ENCODE results near the gene PCLO.

Gene PCLO

GRCh38 chr7:82841828-82842227, 320.9 kb downstream of the PCLO start:
- no peak for TF ChIP-seq CTCF (IDR thresholded peaks at IDR 0.05)
- Mint-ChIP-seq H3K4me3 (no peak overlapping the region), H3K9me3 (peaks cover 4% of the 10 kb centered on the region), H3K27me3 (ENCODE audit: low read depth, poor library complexity) (no peaks in the 10 kb centered on the region), H3K4me1 (peaks cover 6% of the 10 kb centered on the region), H3K36me3 (ENCODE audit: low read depth) (no peaks in the 10 kb centered on the region), H3K27ac (no peak overlapping the region)
- DNase-seq: no peak

- H3K4me1 Mint-ChIP-seq: peaks cover 6% of the 10 kb centered on the region
- DNase-seq: no peak
- no peak for TF ChIP-seq CTCF (IDR thresholded peaks at IDR 0.05)
- no peak overlapping the region for H3K27ac Mint-ChIP-seq
- H3K9me3 Mint-ChIP-seq: peaks cover 4% of the 10 kb centered on the region
- no peak overlapping the region for H3K4me3 Mint-ChIP-seq
- no peaks in the 10 kb centered on the region for H3K36me3 Mint-ChIP-seq (ENCODE audit: low read depth)
- no peaks in the 10 kb centered on the region for H3K27me3 Mint-ChIP-seq (ENCODE audit: low read depth, poor library complexity)
Observed at GRCh38 chr7:82840061-82840460, 322.6 kb downstream of the PCLO start.

GRCh38 chr7:82839555-82839954, 323.1 kb downstream of the PCLO start:
- no peak for DNase-seq
- Mint-ChIP-seq H3K27ac (no peak overlapping the region), H3K9me3 (peaks cover 4% of the 10 kb centered on the region), H3K4me3 (no peak overlapping the region), H3K4me1 (peaks cover 6% of the 10 kb centered on the region), H3K27me3 (ENCODE audit: low read depth, poor library complexity) (no peaks in the 10 kb centered on the region), H3K36me3 (ENCODE audit: low read depth) (no peaks in the 10 kb centered on the region)
- no peak for TF ChIP-seq CTCF (IDR thresholded peaks at IDR 0.05)

- H3K27me3 Mint-ChIP-seq (ENCODE audit: low read depth, poor library complexity): no peaks in the 10 kb centered on the region
- peaks cover 6% of the 10 kb centered on the region for H3K4me1 Mint-ChIP-seq
- no peak for TF ChIP-seq CTCF (IDR thresholded peaks at IDR 0.05)
- H3K36me3 Mint-ChIP-seq (ENCODE audit: low read depth): no peaks in the 10 kb centered on the region
- DNase-seq: no peak
- no peak overlapping the region for H3K4me3 Mint-ChIP-seq
- H3K9me3 Mint-ChIP-seq: peaks cover 4% of the 10 kb centered on the region
- no peak overlapping the region for H3K27ac Mint-ChIP-seq
Observed at GRCh38 chr7:82839063-82839462, 323.6 kb downstream of the PCLO start.

- Mint-ChIP-seq H3K27me3 (ENCODE audit: low read depth, poor library complexity) (no peaks in the 10 kb centered on the region), H3K36me3 (ENCODE audit: low read depth) (no peaks in the 10 kb centered on the region), H3K4me3 (no peak overlapping the region), H3K4me1 (peaks cover 6% of the 10 kb centered on the region), H3K27ac (no peak overlapping the region), H3K9me3 (peaks cover 4% of the 10 kb centered on the region)
- no peak for DNase-seq
- no peak for TF ChIP-seq CTCF (IDR thresholded peaks at IDR 0.05)
Observed at GRCh38 chr7:82838314-82838713, 324.4 kb downstream of the PCLO start.

- no peak overlapping the region for H3K27ac Mint-ChIP-seq
- H3K9me3 Mint-ChIP-seq: no peaks in the 10 kb centered on the region
- no peak for TF ChIP-seq CTCF (IDR thresholded peaks at IDR 0.05)
- DNase-seq: no peak
- H3K4me3 Mint-ChIP-seq: no peak overlapping the region
- no peaks in the 10 kb centered on the region for H3K27me3 Mint-ChIP-seq (ENCODE audit: low read depth, poor library complexity)
- no peaks in the 10 kb centered on the region for H3K36me3 Mint-ChIP-seq (ENCODE audit: low read depth)
- no peaks in the 10 kb centered on the region for H3K4me1 Mint-ChIP-seq
Observed at GRCh38 chr7:82823073-82823472, 339.6 kb downstream of the PCLO start.

Measured in nephron progenitor cell (in vitro differentiated cells).